K562 treated with DMSO at 1 percent for 24 hours (cell line): ENCODE results near the gene ALKBH7. TPM values are rescaled to one million over a fixed set of nuclear protein-coding genes. Genes with fewer than 3 reads are reported as not detected.

Experiments
- total RNA-seq: library from RNA; unstranded; fragments of 300-600 nt; gene quantifications from 2 replicates; pipeline ENCODE4 v1.2.3, GENCODE V29; 2022; ENCODE audit warnings: low read depth; ENCODE audit not compliant: insufficient read depth

The ALKBH7 gene, protein sequence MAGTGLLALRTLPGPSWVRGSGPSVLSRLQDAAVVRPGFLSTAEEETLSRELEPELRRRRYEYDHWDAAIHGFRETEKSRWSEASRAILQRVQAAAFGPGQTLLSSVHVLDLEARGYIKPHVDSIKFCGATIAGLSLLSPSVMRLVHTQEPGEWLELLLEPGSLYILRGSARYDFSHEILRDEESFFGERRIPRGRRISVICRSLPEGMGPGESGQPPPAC
- total RNA-seq, result 125 and 131 TPM in 2 replicates

DNA sequence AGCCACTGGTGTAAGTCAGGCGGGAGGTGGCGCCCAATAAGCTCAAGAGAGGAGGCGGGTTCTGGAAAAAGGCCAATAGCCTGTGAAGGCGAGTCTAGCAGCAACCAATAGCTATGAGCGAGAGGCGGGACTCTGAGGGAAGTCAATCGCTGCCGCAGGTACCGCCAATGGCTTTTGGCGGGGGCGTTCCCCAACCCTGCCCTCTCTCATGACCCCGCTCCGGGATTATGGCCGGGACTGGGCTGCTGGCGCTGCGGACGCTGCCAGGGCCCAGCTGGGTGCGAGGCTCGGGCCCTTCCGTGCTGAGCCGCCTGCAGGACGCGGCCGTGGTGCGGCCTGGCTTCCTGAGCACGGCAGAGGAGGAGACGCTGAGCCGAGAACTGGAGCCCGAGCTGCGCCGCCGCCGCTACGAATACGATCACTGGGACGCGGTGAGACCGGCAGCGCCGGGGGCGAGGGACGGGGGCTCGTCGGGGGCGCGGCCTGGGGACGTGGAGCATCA, at the start of gene ALKBH7:
Gene ALKBH7, plus strand, starts transcription at position 201 of the 502 bp plus-strand sequence. Its CDS starts 27 bp downstream, at position 228.

DNA sequence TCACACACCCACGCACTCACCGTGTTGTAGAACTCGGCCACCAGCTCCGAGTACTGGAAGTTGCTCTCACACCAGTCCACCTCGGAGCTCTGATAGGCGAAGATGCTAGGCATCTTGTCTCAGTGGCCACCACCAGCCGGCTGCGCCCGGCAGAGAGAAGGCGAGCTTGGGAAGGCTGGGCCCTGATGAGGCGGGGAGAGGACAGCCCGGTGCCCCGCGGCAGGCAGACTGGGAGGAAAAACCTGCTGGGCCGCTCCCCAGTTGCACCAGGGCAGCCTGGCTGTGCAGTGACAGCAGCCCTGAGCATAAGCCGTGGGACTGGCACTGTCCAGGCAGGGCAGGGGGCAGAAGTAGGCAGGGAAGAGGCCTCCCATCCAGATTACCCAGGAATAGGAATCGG, 39.2 kb upstream of the ALKBH7 start, which contains the start of gene ACER1:
Gene ACER1, minus strand, starts transcription at position 174 of the 400 bp plus-strand sequence. Its CDS starts 61 bp downstream, at position 113.

DNA sequence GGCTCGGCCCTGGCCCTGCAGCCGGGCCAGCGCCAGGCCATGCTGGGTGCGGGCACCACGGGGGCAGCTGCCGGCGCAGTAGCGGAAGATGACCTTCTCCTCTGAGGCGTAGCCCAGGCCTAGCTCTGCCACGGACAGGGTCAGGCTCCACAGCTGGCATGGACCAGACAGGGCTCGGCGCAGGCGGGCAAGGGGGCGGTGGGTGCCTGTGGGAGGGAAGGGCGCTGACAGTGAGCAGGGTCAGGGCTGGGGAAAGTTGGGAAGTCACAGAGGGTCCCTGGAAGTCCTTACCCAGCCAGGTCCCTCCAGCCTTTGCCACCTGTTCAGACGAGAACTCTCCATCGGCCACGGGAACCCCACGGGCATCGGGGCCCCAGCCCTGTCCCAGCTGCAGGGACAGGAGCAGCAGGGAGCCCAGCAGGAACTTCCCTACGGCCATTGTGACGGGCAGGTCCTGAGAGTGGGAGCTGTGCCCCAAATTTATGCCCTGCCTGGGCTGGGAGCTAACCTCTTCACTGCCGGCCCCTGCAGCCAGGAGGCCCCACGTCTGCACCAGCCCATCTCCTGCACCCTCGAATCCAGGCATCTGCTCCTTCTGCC, 2.9 kb downstream of the ALKBH7 start, which contains the start of gene PSPN:
Gene PSPN, minus strand, starts transcription at position 523 of the 600 bp plus-strand sequence. Its CDS starts 84 bp downstream, at position 439.

DNA sequence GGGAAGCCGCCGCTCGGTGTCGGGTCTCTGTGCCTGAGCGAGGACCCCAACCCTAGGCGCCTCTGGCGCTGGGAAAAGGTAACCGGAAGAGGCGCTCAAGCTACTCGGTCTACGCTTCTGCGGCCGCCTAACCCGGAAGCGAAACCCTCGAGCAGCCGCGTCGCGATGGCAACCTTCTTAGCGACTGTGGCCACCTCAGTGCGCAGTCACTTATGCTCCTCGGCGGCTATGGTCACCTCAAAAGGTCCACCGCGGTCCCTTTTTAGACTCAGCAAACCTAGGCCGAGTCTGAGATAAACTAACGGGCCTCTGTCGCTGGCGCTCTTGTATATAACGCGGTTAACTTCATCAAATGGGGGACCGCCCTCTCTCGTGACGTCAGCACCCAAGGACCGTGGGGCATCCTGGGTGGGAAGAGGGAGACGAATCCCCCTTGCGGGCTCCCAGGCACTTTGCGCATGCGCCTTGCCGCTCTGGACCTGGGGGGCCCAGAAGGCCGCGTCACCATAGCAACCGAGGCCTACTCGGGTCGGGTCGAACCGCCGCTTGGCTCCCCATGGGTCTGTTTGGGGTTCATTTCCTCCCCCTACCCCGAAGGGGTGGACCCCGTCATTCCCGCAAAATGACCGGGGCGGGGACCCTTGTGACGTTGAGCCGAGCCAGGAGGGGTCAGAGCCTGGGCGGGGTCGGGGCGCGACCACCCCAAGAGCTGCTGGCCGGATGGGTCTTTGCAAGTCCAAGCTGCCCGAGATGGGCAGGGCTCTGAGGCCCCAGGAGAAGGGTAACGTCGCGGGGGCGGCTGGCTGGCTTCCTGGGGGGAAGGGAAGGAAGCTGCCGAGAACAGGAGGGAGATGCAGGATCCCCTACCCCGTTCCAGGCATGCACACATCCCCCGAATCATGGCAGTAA, 20.7 kb downstream of the ALKBH7 start, which contains the start of gene GTF2F1:
Gene GTF2F1, minus strand, starts transcription at position 91 of the 909 bp plus-strand sequence. CDS start 169 bp downstream, outside the sequence.

DNA sequence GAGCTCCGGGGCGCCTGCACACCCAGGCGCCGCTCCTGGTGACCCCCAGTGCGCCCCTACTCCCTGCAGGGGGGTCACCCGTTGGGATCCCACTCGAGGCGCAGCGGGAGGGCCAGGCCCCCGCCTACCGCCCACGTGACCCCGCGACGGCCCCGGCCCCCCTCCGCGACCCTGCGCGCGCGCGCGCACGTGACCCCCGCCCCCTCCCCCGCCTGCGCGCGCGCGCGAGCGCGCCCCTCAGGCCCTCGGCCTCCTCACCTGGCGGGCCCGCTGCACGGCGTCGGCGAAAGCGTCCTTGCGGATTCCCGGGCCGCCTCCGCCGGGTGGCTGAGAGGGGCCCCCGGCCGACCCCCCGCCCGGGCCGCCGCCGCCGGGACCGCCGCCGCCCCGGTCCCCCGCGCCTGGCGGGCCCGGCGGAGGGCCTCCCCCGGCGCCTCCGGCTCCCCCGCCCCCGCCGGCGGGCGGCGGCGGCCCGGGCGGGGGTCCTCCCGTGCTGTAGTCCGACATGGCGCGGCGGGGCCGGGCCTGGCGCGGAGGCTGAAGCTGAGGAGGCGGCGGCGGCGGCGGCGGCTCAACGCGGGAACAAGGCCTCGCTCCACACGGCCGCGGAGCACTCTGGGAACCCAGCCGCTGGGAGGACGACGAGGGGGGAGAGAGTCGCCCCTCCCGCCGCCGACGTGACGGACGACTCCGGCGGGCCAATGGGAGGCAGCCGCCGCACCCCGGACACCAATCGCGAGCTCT, 51.8 kb downstream of the ALKBH7 start, which contains the start of gene KHSRP:
Gene KHSRP, minus strand, starts transcription at position 617 of the 744 bp plus-strand sequence. Its CDS starts 110 bp downstream, at position 507.

Other genes with a start within 250 kb of the ALKBH7 start
- gene ACSBG2, start 237.1 kb upstream of the ALKBH7 start, total RNA-seq, result not detected in 2 replicates
- gene MLLT1, start 92.8 kb upstream of the ALKBH7 start, total RNA-seq, result 58.5 and 62.8 TPM in 2 replicates
- gene ACER1, start 39.2 kb upstream of the ALKBH7 start, total RNA-seq, result not detected in 2 replicates
- gene CLPP, start 11.3 kb upstream of the ALKBH7 start, total RNA-seq, result 133 and 161 TPM in 2 replicates
- 2.2 and 3.4 TPM in 2 replicates for gene PSPN, start 3.1 kb downstream of the ALKBH7 start, total RNA-seq
- 102 and 110 TPM in 2 replicates for gene GTF2F1, start 20.4 kb downstream of the ALKBH7 start, total RNA-seq
- 551 and 560 TPM in 2 replicates for gene KHSRP, start 52.0 kb downstream of the ALKBH7 start, total RNA-seq
- 2.0 and 3.0 TPM in 2 replicates for gene SLC25A41, start 61.0 kb downstream of the ALKBH7 start, total RNA-seq
- gene SLC25A23, start 87.0 kb downstream of the ALKBH7 start, total RNA-seq, result 74.5 and 77.3 TPM in 2 replicates
- gene CRB3, start 91.5 kb downstream of the ALKBH7 start, total RNA-seq, result not detected in 2 replicates
- 1.5 and 2.0 TPM in 2 replicates for gene DENND1C, start 109.0 kb downstream of the ALKBH7 start, total RNA-seq
- gene TUBB4A, start 129.5 kb downstream of the ALKBH7 start, total RNA-seq, result 11.9 and 12.3 TPM in 2 replicates
- gene TNFSF9, start 158.2 kb downstream of the ALKBH7 start, total RNA-seq, result 56.3 and 65.2 TPM in 2 replicates
- gene CD70, start 218.4 kb downstream of the ALKBH7 start, total RNA-seq, result 7.6 and 10.3 TPM in 2 replicates